ENCODE results near the gene CENATAC.

- TF ChIP-seq EZH2 (optimal IDR thresholded peaks at IDR 0.05; ENCODE audit: low read depth, low read length) (no peak), EZH2phosphoT487 (IDR thresholded peaks at IDR 0.05; ENCODE audit: low read length) (no peak), CTCF (IDR thresholded peaks at IDR 0.05; ENCODE audit: low read length) (no peak)
Measured at GRCh38 chr11:119048644-119049043, 50.7 kb downstream of the CENATAC start.
